HEK293 (cell line): ENCODE measurements around the gene HYOU1.

Experiments used
- CTCF ChIA-PET: fragments of 350-600 bp; formaldehyde crosslinking; extraction: SDS; loops from one replicate; lab custom pipeline; 2021; ENCODE audit warnings: antibody characterized with exemption; lab: Yijun Ruan, JAX
- POLR2A ChIA-PET: fragments of 300-600 bp; formaldehyde crosslinking; extraction: SDS; loops from one replicate; lab custom pipeline; 2020; ENCODE audit warnings: antibody characterized with exemption, inconsistent platforms; lab: Yijun Ruan, JAX
- H3K27ac ChIP-seq: fragments of 200-500 bp; sonication (Bioruptor generic); 2 replicates; pipeline ENCODE4 v1.5.1; 2014; ENCODE audit warnings: low read depth, low read length, control low read depth, inconsistent platforms; ENCODE audit errors: extremely low read depth
- H3K36me3 ChIP-seq, 2 experiments: fragments of 200-500 bp in 1 of 2; sonication (Bioruptor generic) in 1 of 2; 1 replicate in 1 of 2; 2 replicates in 1 of 2; pipeline ENCODE4 v1.5.1; 2014 to 2017; ENCODE audit warnings: inconsistent platforms in 2 of 2, low read length in 2 of 2; ENCODE audit not compliant: control insufficient read depth in 2 of 2, insufficient read depth in 1 of 2
- H3K4me1 ChIP-seq: fragments of 200-500 bp; sonication (Bioruptor generic); 2 replicates; pipeline ENCODE4 v1.5.1; 2014; ENCODE audit warnings: mild to moderate bottlenecking, low read length, inconsistent platforms; ENCODE audit not compliant: control insufficient read depth, insufficient read depth
- H3K4me3 ChIP-seq: 2 replicates; pipeline ENCODE4 v1.5.1; 2011; ENCODE audit warnings: low read depth, mild to moderate bottlenecking, control low read depth, low read length, moderate library complexity
- H3K9me3 ChIP-seq: fragments of 200-500 bp; sonication (Bioruptor generic); 2 replicates; pipeline ENCODE4 v1.5.1; 2014; ENCODE audit warnings: low read depth, low read length, inconsistent platforms; ENCODE audit not compliant: control insufficient read depth, insufficient read depth
- HOXC10 ChIP-seq: sonication (generic); formaldehyde crosslinking; IDR thresholded peaks from 2 replicates; pipeline ENCODE4 v1.8.1; 2023; ENCODE audit warnings: mild to moderate bottlenecking, missing genetic modification reagents
- PBX3 ChIP-seq: sonication (generic); formaldehyde crosslinking; IDR thresholded peaks from 2 replicates; pipeline ENCODE4 v1.8.1; 2022; ENCODE audit warnings: mild to moderate bottlenecking, moderate library complexity, missing genetic modification reagents
- SP2 ChIP-seq: fragments of 450-650 bp; formaldehyde crosslinking; IDR thresholded peaks from 2 replicates; pipeline ENCODE4 v1.5.1; 2016; ENCODE audit warnings: missing biosample characterization, missing genetic modification characterization
- YY1 ChIP-seq: fragments of 450-650 bp; formaldehyde crosslinking; IDR thresholded peaks from 2 replicates; pipeline ENCODE4 v1.5.1; 2018; ENCODE audit warnings: missing biosample characterization, missing genetic modification characterization
- ZBTB11 ChIP-seq: fragments of 450-650 bp; formaldehyde crosslinking; conservative IDR thresholded peaks from 2 replicates; pipeline ENCODE4 v1.5.1; 2016; ENCODE audit warnings: low read depth, missing biosample characterization, missing genetic modification characterization
- ZBTB7A ChIP-seq: fragments of 450-650 bp; formaldehyde crosslinking; IDR thresholded peaks from 2 replicates; pipeline ENCODE4 v1.5.1; 2016; ENCODE audit warnings: low read depth, missing biosample characterization, missing genetic modification characterization
- ZFP41 ChIP-seq: fragments of 450-650 bp; formaldehyde crosslinking; IDR thresholded peaks from 2 replicates; pipeline ENCODE4 v1.5.1; 2016; ENCODE audit warnings: missing biosample characterization, missing genetic modification characterization, borderline replicate concordance
- ZNF146 ChIP-seq: fragments of 450-650 bp; formaldehyde crosslinking; IDR thresholded peaks from 2 replicates; pipeline ENCODE4 v1.5.1; 2016; ENCODE audit warnings: missing biosample characterization, missing genetic modification characterization
- ZNF223 ChIP-seq: fragments of 450-650 bp; formaldehyde crosslinking; IDR thresholded peaks from 2 replicates; pipeline ENCODE4 v1.5.1; 2016; ENCODE audit warnings: missing biosample characterization, missing genetic modification characterization
- ZNF324 ChIP-seq: fragments of 450-650 bp; formaldehyde crosslinking; IDR thresholded peaks from 2 replicates; pipeline ENCODE4 v1.5.1; 2016; ENCODE audit warnings: missing biosample characterization, missing genetic modification characterization
- ZNF366 ChIP-seq: fragments of 450-650 bp; formaldehyde crosslinking; conservative IDR thresholded peaks from 2 replicates; pipeline ENCODE4 v1.5.1; 2016; ENCODE audit warnings: missing biosample characterization, missing genetic modification characterization
- ZNF510 ChIP-seq: fragments of 450-650 bp; formaldehyde crosslinking; IDR thresholded peaks from 2 replicates; pipeline ENCODE4 v1.5.1; 2018; ENCODE audit warnings: mild to moderate bottlenecking, missing genetic modification characterization, missing biosample characterization; ENCODE audit not compliant: insufficient replicate concordance
- ZNF548 ChIP-seq: fragments of 450-650 bp; formaldehyde crosslinking; IDR thresholded peaks from 2 replicates; pipeline ENCODE4 v1.5.1; 2016; ENCODE audit warnings: missing biosample characterization, missing genetic modification characterization
- ZNF585B ChIP-seq: fragments of 450-650 bp; formaldehyde crosslinking; IDR thresholded peaks from 2 replicates; pipeline ENCODE4 v1.5.1; 2016; ENCODE audit warnings: missing biosample characterization, missing genetic modification characterization
- ZNF596 ChIP-seq: fragments of 450-650 bp; IDR thresholded peaks from 2 replicates; pipeline ENCODE4 v1.5.0; 2018; ENCODE audit warnings: missing biosample characterization, mild to moderate bottlenecking, missing genetic modification characterization, moderate library complexity
- ZNF664 ChIP-seq: fragments of 450-650 bp; formaldehyde crosslinking; IDR thresholded peaks from 2 replicates; pipeline ENCODE4 v1.5.1; 2016; ENCODE audit warnings: missing biosample characterization, missing genetic modification characterization
- ZNF792 ChIP-seq: fragments of 450-650 bp; formaldehyde crosslinking; IDR thresholded peaks from 2 replicates; pipeline ENCODE4 v1.5.1; 2016; ENCODE audit warnings: missing biosample characterization, missing genetic modification characterization
- ZSCAN23 ChIP-seq: fragments of 450-650 bp; formaldehyde crosslinking; IDR thresholded peaks from 2 replicates; pipeline ENCODE4 v1.5.1; 2016; ENCODE audit warnings: missing biosample characterization, missing genetic modification characterization

The HYOU1 gene

GRCh38 chr11:119049081-119049480 lies 7.9 kb downstream of the HYOU1 start:
- Histone ChIP-seq H3K9me3 (no peaks in the 10 kb centered on the region), H3K27ac (no peak overlapping the region), H3K4me3 (no peak overlapping the region), H3K4me1 (no peaks in the 10 kb centered on the region), H3K36me3 (peaks cover 4 to 97% of the 10 kb centered on the region in 2 experiments; a peak in 2 of 3 replicates)
- TF ChIP-seq ZNF664 (no peak), ZNF548 (no peak), ZNF223 (tag by site-specific recombination) (no peak), ZBTB7A (tag by site-specific recombination) (no peak), ZNF324 (no peak), HOXC10 (no peak)
- POLR2A ChIA-PET: interaction anchor here (0.6 kb wide), 1 partner anchor 28 kb away, joined by 8 read pairs; no protein-coding TSS in a partner anchor
- CTCF ChIA-PET: no interaction called here

- H3K4me1 ChIP-seq: no peaks in the 10 kb centered on the region
- no peaks in the 10 kb centered on the region for H3K9me3 ChIP-seq
- ChIA-PET POLR2A (interaction anchor here (1.0 kb wide), 1 partner anchor 22 kb away, joined by 3 read pairs; no protein-coding TSS in a partner anchor), CTCF (interaction anchor here (0.8 kb wide), 1 partner anchor 289 kb away, joined by 4 read pairs; no protein-coding TSS in a partner anchor)
- H3K36me3 ChIP-seq: peaks cover under 1 to 93% of the 10 kb centered on the region in 2 experiments; a peak in 2 of 3 replicates
- no peak overlapping the region for H3K4me3 ChIP-seq
- TF ChIP-seq ZNF146 (no peak), ZNF510 (no peak), ZNF585B (tag by site-specific recombination) (no peak), YY1 (tag by site-specific recombination) (no peak), ZNF366 (tag by site-specific recombination) (no peak), ZNF792 (tag by site-specific recombination) (no peak), ZFP41 (tag by site-specific recombination) (no peak)
- H3K27ac ChIP-seq: no peak overlapping the region
Measured at GRCh38 chr11:119048644-119049043, 8.4 kb downstream of the HYOU1 start.

GRCh38 chr11:119047205-119047604 lies 9.8 kb downstream of the HYOU1 start:
- H3K4me1 ChIP-seq: no peaks in the 10 kb centered on the region
- H3K27ac ChIP-seq: no peak overlapping the region
- H3K9me3 ChIP-seq: no peaks in the 10 kb centered on the region
- H3K4me3 ChIP-seq: no peak overlapping the region
- TF ChIP-seq ZNF223 (tag by site-specific recombination): no peak
- no peak for TF ChIP-seq ZBTB11
- TF ChIP-seq ZNF548: no peak
- TF ChIP-seq ZNF596 (tag by site-specific recombination): no peak
- TF ChIP-seq PBX3 (CRISPR knock-in tag): no peak
- no peak for TF ChIP-seq ZSCAN23 (tag by site-specific recombination)
- no peak for TF ChIP-seq SP2 (tag by site-specific recombination)
- H3K36me3 ChIP-seq: peaks cover 0 to 78% of the 10 kb centered on the region in 2 experiments; a peak in 2 of 3 replicates
- ChIA-PET CTCF (no interaction called here), POLR2A (interaction anchor here (0.6 to 1.2 kb wide), 3 partner anchors 11 to 38 kb away, joined by 4 to 6 read pairs (median 4); partner anchors contain the start of gene HMBS)
